Measurements from ENCODE around the gene PLA2R1. TPM values are rescaled to one million over a fixed set of nuclear protein-coding genes. Genes with fewer than 3 reads are reported as not detected.
"Not testable (repeated sequence)": the region's sequence is repeated elsewhere in the genome, so short reads cannot be mapped to it uniquely, and the experiment has no call there.

The PLA2R1 gene
- total and polyA plus RNA-seq, 10 donors: 1.3 to 17.0 (median 10.1) TPM

- peaks cover 0 to 9% (median 0%) of the 10 kb centered on the region in 6 donors for H3K36me3 ChIP-seq
- TF ChIP-seq POLR2A (IDR thresholded peaks at IDR 0.05) (no peak), CTCF (IDR thresholded peaks at IDR 0.05 in 8 of 11, conservative IDR thresholded peaks at IDR 0.05 in 3 of 11) (no peak), POLR2AphosphoS5 (IDR thresholded peaks at IDR 0.05) (no peak)
- intact Hi-C loops (cut with DNase I; ENCODE audit: low total_unique reads): no loop called here
- no peak overlapping the region for H3K27ac ChIP-seq
- no peaks in the 10 kb centered on the region for H3K9me3 ChIP-seq
- DNase-seq: no peak
- H3K27me3 ChIP-seq (replicated peaks in 1 of 7): no peaks in the 10 kb centered on the region
- H3K4me1 ChIP-seq: no peaks in the 10 kb centered on the region
- H3K4me3 ChIP-seq: no peak overlapping the region
- 79 to 86% (median 86%) methylated on average over 7 of the region's 7 CpGs for WGBS, 5 donors
Observed at GRCh38 chr2:160042054-160042453, 20.4 kb downstream of the PLA2R1 start.

- no peaks in the 10 kb centered on the region for H3K4me1 ChIP-seq
- no peaks in the 10 kb centered on the region for H3K27me3 ChIP-seq (replicated peaks in 1 of 7)
- no peaks in the 10 kb centered on the region for H3K9me3 ChIP-seq
- H3K27ac ChIP-seq: no peak overlapping the region
- peaks cover 0 to 9% (median 0%) of the 10 kb centered on the region in 6 donors for H3K36me3 ChIP-seq
- TF ChIP-seq POLR2AphosphoS5 (IDR thresholded peaks at IDR 0.05) (no peak), CTCF (IDR thresholded peaks at IDR 0.05 in 8 of 11, conservative IDR thresholded peaks at IDR 0.05 in 3 of 11) (no peak), POLR2A (IDR thresholded peaks at IDR 0.05) (no peak)
- DNase-seq: no peak
- no peak overlapping the region for H3K4me3 ChIP-seq
- intact Hi-C loops (cut with DNase I; ENCODE audit: low total_unique reads): no loop called here
Observed at GRCh38 chr2:160041091-160041490, 21.3 kb downstream of the PLA2R1 start.

GRCh38 chr2:160039166-160039903 lies 23.1 kb downstream of the PLA2R1 start:
- intact Hi-C loops (cut with DNase I; ENCODE audit: low total_unique reads): no loop called here
- Histone ChIP-seq H3K27me3 (replicated peaks in 1 of 7) (no peaks in the 10 kb centered on the region), H3K27ac (no peak overlapping the region), H3K4me3 (no peak overlapping the region), H3K4me1 (no peaks in the 10 kb centered on the region), H3K9me3 (no peaks in the 10 kb centered on the region), H3K36me3 (peaks cover 0 to 9% (median 0%) of the 10 kb centered on the region in 6 donors)
- 73 to 86% (median 75%) methylated on average over 6 of the region's 6 CpGs for WGBS, 5 donors
- no peak for TF ChIP-seq POLR2AphosphoS5 (IDR thresholded peaks at IDR 0.05)
- TF ChIP-seq POLR2A (IDR thresholded peaks at IDR 0.05): no peak
- TF ChIP-seq CTCF (IDR thresholded peaks at IDR 0.05 in 8 of 11, conservative IDR thresholded peaks at IDR 0.05 in 3 of 11): no peak
- DNase-seq: no peak

- DNase-seq; H3K27ac ChIP-seq; H3K4me1 ChIP-seq; H3K9me3 ChIP-seq; H3K36me3 ChIP-seq; H3K27me3 ChIP-seq (replicated peaks in 1 of 7); intact Hi-C loops (cut with DNase I; ENCODE audit: low total_unique reads); H3K4me3 ChIP-seq: not testable (repeated sequence)
- 96 to 99% (median 97%) methylated on average over 8 of the region's 8 CpGs for WGBS, 5 donors
Observed at GRCh38 chr2:160038662-160039061, 23.8 kb downstream of the PLA2R1 start.
